ENCODE measurements around the gene SERINC4.
"Not testable (repeated sequence)": the region's sequence is repeated elsewhere in the genome, so short reads cannot be mapped to it uniquely, and the experiment has no call there.

The SERINC4 gene

GRCh38 chr15:43799945-43800285 lies at the start of gene SERINC4:
TSS of gene SERINC4 (minus strand) at chr15:43800220. CDS start at chr15:43799986, 234 bp downstream.
- ATAC-seq = peak; percentile 1; the same call in 2 of the 3 replicates
- no peak for TF ChIP-seq CSRNP3 (CRISPR knock-in tag; IDR thresholded peaks at IDR 0.05)
- TF ChIP-seq ZNF8 (CRISPR knock-in tag; IDR thresholded peaks at IDR 0.05) = no peak
- TF ChIP-seq PPARA (CRISPR knock-in tag; IDR thresholded peaks at IDR 0.05; ENCODE audit: borderline replicate concordance) = no peak
- no peak for TF ChIP-seq ZC3H10 (CRISPR knock-in tag; IDR thresholded peaks at IDR 0.05)
- TF ChIP-seq ISL1 (CRISPR knock-in tag; IDR thresholded peaks at IDR 0.05) = no peak
- TF ChIP-seq ZFP30 (CRISPR knock-in tag; IDR thresholded peaks at IDR 0.05) = no peak
- no peak for TF ChIP-seq ZFP3 (CRISPR knock-in tag; IDR thresholded peaks at IDR 0.05)
- TF ChIP-seq TSHZ2 (CRISPR knock-in tag; IDR thresholded peaks at IDR 0.05) = no peak
- no peak for TF ChIP-seq SNAI2 (CRISPR knock-in tag; IDR thresholded peaks at IDR 0.05)

- TF ChIP-seq ISL1 (CRISPR knock-in tag; IDR thresholded peaks at IDR 0.05) (0 out of 2 replicates have a peak, but pooled peaks have one; percentile 7), ESRRG (CRISPR knock-in tag; IDR thresholded peaks at IDR 0.05) (no peak)
- ATAC-seq = no peak
Measured at GRCh38 chr15:43845421-43845820, 45.4 kb upstream of the SERINC4 start.

GRCh38 chr15:43832485-43832884 lies 32.5 kb upstream of the SERINC4 start:
- ATAC-seq = not testable (repeated sequence)

GRCh38 chr15:43831519-43832052 lies 31.6 kb upstream of the SERINC4 start:
- not testable (repeated sequence) for ATAC-seq

- ATAC-seq = not testable (repeated sequence)
Measured at GRCh38 chr15:43830691-43831275, 30.8 kb upstream of the SERINC4 start.

GRCh38 chr15:43829951-43830540 lies 30.0 kb upstream of the SERINC4 start:
- not testable (repeated sequence) for ATAC-seq

- no peak for TF ChIP-seq ISL1 (CRISPR knock-in tag; IDR thresholded peaks at IDR 0.05)
- TF ChIP-seq CSRNP3 (CRISPR knock-in tag; IDR thresholded peaks at IDR 0.05) = no peak
- TF ChIP-seq ESRRG (CRISPR knock-in tag; IDR thresholded peaks at IDR 0.05) = no peak
- no peak for TF ChIP-seq OSR1 (CRISPR knock-in tag; IDR thresholded peaks at IDR 0.05)
- TF ChIP-seq PATZ1 (CRISPR knock-in tag; IDR thresholded peaks at IDR 0.05; ENCODE audit: borderline replicate concordance) = no peak
- no peak for TF ChIP-seq ZFP30 (CRISPR knock-in tag; IDR thresholded peaks at IDR 0.05)
- no peak for TF ChIP-seq TCF4 (CRISPR knock-in tag; IDR thresholded peaks at IDR 0.05; ENCODE audit: borderline replicate concordance)
- TF ChIP-seq ZNF70 (CRISPR knock-in tag; IDR thresholded peaks at IDR 0.05) = no peak
- TF ChIP-seq ZNF565 (CRISPR knock-in tag; conservative IDR thresholded peaks at IDR 0.05; ENCODE audit: low read depth) = no peak
- ATAC-seq = no peak
Measured at GRCh38 chr15:43828061-43828657, 28.1 kb upstream of the SERINC4 start.
